ENCODE data around the gene CBX5. TPM values are rescaled to one million over a fixed set of nuclear protein-coding genes. Genes with fewer than 3 reads are reported as not detected.

Gene CBX5
- total and polyA plus RNA-seq, 9 of the 15 experiments (the other 6 are each of a cell fraction or from before 2014, with no cell fraction given) = 32.6 to 102 (median 59.2) TPM

- TF ChIP-seq SFPQ (IDR thresholded peaks at IDR 0.05; ENCODE audit: low read depth, low read length) = no peak
- no peak for TF ChIP-seq MAFG (tag; conservative IDR thresholded peaks at IDR 0.05)
- no peak for TF ChIP-seq ZBTB34 (CRISPR knock-in tag; IDR thresholded peaks at IDR 0.05)
- no peak for TF ChIP-seq TOE1 (IDR thresholded peaks at IDR 0.05; ENCODE audit: borderline replicate concordance)
- TF ChIP-seq TOE1 (CRISPR knock-in tag; IDR thresholded peaks at IDR 0.05; ENCODE audit: borderline replicate concordance, low read depth) = no peak
- TF ChIP-seq GMEB1 (CRISPR knock-in tag; IDR thresholded peaks at IDR 0.05) = no peak; the same call in 1 of the 2 replicates
- TF ChIP-seq NCOA6 (IDR thresholded peaks at IDR 0.05) = no peak
- TF ChIP-seq ARNT (IDR thresholded peaks at IDR 0.05) = no peak
- TF ChIP-seq BHLHE40 (IDR thresholded peaks at IDR 0.05; ENCODE audit: low read length) = peak; percentile 85
- TF ChIP-seq DEAF1 (CRISPR knock-in tag; IDR thresholded peaks at IDR 0.05) = no peak
- no peak for TF ChIP-seq ATF2 (CRISPR knock-in tag; IDR thresholded peaks at IDR 0.05)
- no peak for TF ChIP-seq DDX20 (tag; IDR thresholded peaks at IDR 0.05; ENCODE audit: low read depth)
Measured at GRCh38 chr12:54279632-54280467, at the start of gene CBX5 (continued).
